HG03558 (cell line): ENCODE measurements around the gene ELP4.
"Not testable (repeated sequence)": the region's sequence is repeated elsewhere in the genome, so short reads cannot be mapped to it uniquely, and the experiment has no call there.

Experiments used
- ATAC-seq: cut with Tn5 transposase; IDR thresholded peaks from one replicate; pipeline ENCODE4 v1.9.1; 2021; ENCODE audit warnings: moderate number of reproducible peaks; ENCODE audit not compliant: unreplicated experiment; ENCODE audit errors: extremely low read depth

Gene ELP4

GRCh38 chr11:31509429-31510345, at the start of gene ELP4, which contains the start of gene IMMP1L:
Gene ELP4, plus strand, starts transcription at chr11:31509767. Its CDS starts 18 bp downstream, at chr11:31509785.
Gene IMMP1L, minus strand, starts transcription at chr11:31509622. Its CDS starts 46,346 bp downstream, at chr11:31463276.
- peak; percentile 99 for ATAC-seq

GRCh38 chr11:31464436-31464835, 45.1 kb upstream of the ELP4 start:
- no peak for ATAC-seq

GRCh38 chr11:31474083-31474482, 35.5 kb upstream of the ELP4 start:
- no peak for ATAC-seq

GRCh38 chr11:31477528-31478222, 31.9 kb upstream of the ELP4 start:
- ATAC-seq, result no peak

GRCh38 chr11:31478223-31478590, 31.4 kb upstream of the ELP4 start:
- ATAC-seq, result no peak

GRCh38 chr11:31479066-31479465, 30.5 kb upstream of the ELP4 start:
- ATAC-seq, result no peak

- ATAC-seq, result no peak
Measured at GRCh38 chr11:31480930-31481329, 28.6 kb upstream of the ELP4 start.

- no peak for ATAC-seq
Measured at GRCh38 chr11:31484497-31484896, 25.1 kb upstream of the ELP4 start.

GRCh38 chr11:31487848-31488247, 21.7 kb upstream of the ELP4 start:
- no peak for ATAC-seq

- no peak for ATAC-seq
Measured at GRCh38 chr11:31492320-31492913, 17.1 kb upstream of the ELP4 start.

GRCh38 chr11:31493235-31493634, 16.3 kb upstream of the ELP4 start:
- ATAC-seq, result no peak

- ATAC-seq, result not testable (repeated sequence)
Measured at GRCh38 chr11:31493762-31494161, 15.8 kb upstream of the ELP4 start.

- ATAC-seq, result no peak
Measured at GRCh38 chr11:31499576-31500178, 9.9 kb upstream of the ELP4 start.

- ATAC-seq, result no peak
Measured at GRCh38 chr11:31500560-31500959, 9.0 kb upstream of the ELP4 start.

GRCh38 chr11:31509051-31509428, 527 bp upstream of the ELP4 start:
- ATAC-seq, result no peak

GRCh38 chr11:31512117-31512516, 2.5 kb downstream of the ELP4 start:
- ATAC-seq, result no peak

GRCh38 chr11:31521497-31522150, 12.1 kb downstream of the ELP4 start:
- no peak for ATAC-seq

- ATAC-seq, result no peak
Measured at GRCh38 chr11:31529189-31529588, 19.6 kb downstream of the ELP4 start.

- no peak for ATAC-seq
Measured at GRCh38 chr11:31529701-31530100, 20.1 kb downstream of the ELP4 start.

GRCh38 chr11:31531293-31531692, 21.7 kb downstream of the ELP4 start:
- ATAC-seq, result no peak
